PC-3 (cell line): ENCODE data around the gene AP4B1. TPM values are rescaled to one million over a fixed set of nuclear protein-coding genes. Genes with fewer than 3 reads are reported as not detected.
"Not testable (repeated sequence)": the region's sequence is repeated elsewhere in the genome, so short reads cannot be mapped to it uniquely, and the experiment has no call there.

Experiments
- ATAC-seq: fragments of 200-7000 bp; cut with Tn5 transposase; 2 replicates; pipeline ENCODE4 v1.9.1; 2020; ENCODE audit warnings: mild to moderate bottlenecking, moderate library complexity
- BruUV-seq: library from RNA; stranded (reverse); fragments of 400-500 nt; replicated peaks from 2 replicates; lab custom pipeline; 2021; lab: Mats Ljungman, UMichigan
- CTCF ChIA-PET: fragments of 300-600 bp; sonication (Branson Sonifier 250); formaldehyde crosslinking; loops from one replicate; lab custom pipeline; 2022; ENCODE audit warnings: antibody characterized with exemption; lab: Charles Lee
- POLR2A ChIA-PET: fragments of 300-600 bp; sonication (Branson Sonifier 250); formaldehyde crosslinking; loops from one replicate; lab custom pipeline; 2022; ENCODE audit warnings: antibody characterized with exemption; ENCODE audit not compliant: unreplicated experiment; lab: Charles Lee
- DNase-seq: peaks from one replicate; pipeline ENCODE4 v3.0.0-alpha.2; 2015
- H2AFZ ChIP-seq: fragments of 300-600 bp; sonication (generic); 2 replicates; pipeline ENCODE4 v1.6.0; 2016; ENCODE audit warnings: antibody characterized with exemption, low read length
- H3F3A ChIP-seq: fragments of 300-600 bp; sonication (generic); one replicate; pipeline ENCODE4 v1.6.0; 2017; ENCODE audit warnings: antibody characterized with exemption, low read length, control low read depth, mild to moderate bottlenecking; ENCODE audit not compliant: unreplicated experiment
- H3K27ac ChIP-seq: fragments of 300-600 bp; sonication (generic); 2 replicates; pipeline ENCODE4 v1.5.1; 2016; ENCODE audit warnings: mild to moderate bottlenecking, low read length
- H3K27me3 ChIP-seq: fragments of 300-600 bp; sonication (generic); 2 replicates; pipeline ENCODE4 v1.6.1; 2016; ENCODE audit warnings: low read length, mixed read lengths
- H3K36me3 ChIP-seq: fragments of 300-600 bp; sonication (generic); 2 replicates; pipeline ENCODE4 v1.6.1; 2016; ENCODE audit warnings: low read depth, mixed run types, low read length, mixed read lengths
- H3K4me1 ChIP-seq: fragments of 300-600 bp; sonication (generic); 2 replicates; pipeline ENCODE4 v1.5.1; 2016; ENCODE audit warnings: low read length; ENCODE audit not compliant: insufficient read depth
- H3K4me2 ChIP-seq: fragments of 300-600 bp; sonication (generic); 2 replicates; pipeline ENCODE4 v1.6.0; 2016; ENCODE audit warnings: low read length
- H3K4me3 ChIP-seq: fragments of 300-600 bp; sonication (generic); 2 replicates; pipeline ENCODE4 v1.5.1; 2016; ENCODE audit warnings: mild to moderate bottlenecking, low read length, mixed read lengths
- H3K79me2 ChIP-seq: fragments of 300-600 bp; sonication (generic); 2 replicates; pipeline ENCODE4 v1.6.1; 2017; ENCODE audit warnings: low read length, mixed read lengths
- H3K9ac ChIP-seq: fragments of 300-600 bp; sonication (generic); 2 replicates; pipeline ENCODE4 v1.6.0; 2016; ENCODE audit warnings: mild to moderate bottlenecking, low read length
- H3K9me2 ChIP-seq: fragments of 300-600 bp; sonication (generic); replicated peaks from 2 replicates; pipeline ENCODE4 v1.6.1; 2016; ENCODE audit warnings: mixed run types, low read length, mixed read lengths
- H3K9me3 ChIP-seq: fragments of 300-600 bp; sonication (generic); 2 replicates; pipeline ENCODE4 v1.6.1; 2016; ENCODE audit warnings: low read length, mixed read lengths
- H4K20me1 ChIP-seq: fragments of 300-600 bp; sonication (generic); 2 replicates; pipeline ENCODE4 v1.6.1; 2016; ENCODE audit warnings: low read length, mixed read lengths
- CTCF ChIP-seq: fragments of 300-600 bp; sonication (generic); conservative IDR thresholded peaks from 2 replicates; pipeline ENCODE4 v1.5.1; 2017; ENCODE audit warnings: antibody characterized with exemption, low read depth, mild to moderate bottlenecking, low read length
- EZH2 ChIP-seq: fragments of 300-600 bp; sonication (generic); IDR thresholded peaks from one replicate; pipeline ENCODE4 v1.6.1; 2017; ENCODE audit warnings: antibody characterized with exemption, mild to moderate bottlenecking, low read length; ENCODE audit not compliant: unreplicated experiment
- EZH2phosphoT487 ChIP-seq: fragments of 300-600 bp; sonication (generic); IDR thresholded peaks from 2 replicates; pipeline ENCODE4 v1.6.1; 2018; ENCODE audit warnings: mild to moderate bottlenecking, antibody characterized with exemption, low read length, borderline replicate concordance
- intact Hi-C: fragments of 100-400 bp; cut with micrococcal nuclease; formaldehyde crosslinking; loops from 2 replicates; pipeline ENCODE4 v1.9.0; 2023
- total RNA-seq: library from RNA; depleted of rRNA; stranded (reverse); fragments of >200 nt; gene quantifications from 2 replicates; pipeline ENCODE4 v1.2.3, GENCODE V29; 2014

The AP4B1 gene
- total RNA-seq, 1 experiment from 2014 or later: 15.5 TPM

- DNase-seq: no peak
- H3K9me2 ChIP-seq: no peaks in the 10 kb centered on the region
- BruUV-seq: no TSS peak
- H3K27ac ChIP-seq: no peak overlapping the region
- H3K4me3 ChIP-seq: no peak overlapping the region
- no peaks in the 10 kb centered on the region for H3K4me1 ChIP-seq
- H3K9me3 ChIP-seq: no peaks in the 10 kb centered on the region
- ChIA-PET CTCF (no interaction called here), POLR2A (no interaction called here)
- no peaks in the 10 kb centered on the region for H3F3A ChIP-seq
- H4K20me1 ChIP-seq: no peaks in the 10 kb centered on the region
- H3K36me3 ChIP-seq: no peaks in the 10 kb centered on the region
- TF ChIP-seq EZH2phosphoT487: no peak
- no peak for TF ChIP-seq EZH2
- no peak for TF ChIP-seq CTCF
- no peak overlapping the region for H3K4me2 ChIP-seq
- H3K79me2 ChIP-seq: no peaks in the 10 kb centered on the region
- ATAC-seq: no peak
- no peak overlapping the region for H2AFZ ChIP-seq
- H3K9ac ChIP-seq: no peak overlapping the region
- H3K27me3 ChIP-seq: no peaks in the 10 kb centered on the region
- intact Hi-C loops: no loop called here
These were observed 50.4 kb downstream of the AP4B1 start for GRCh38 chr1:113854234-113854633.

GRCh38 chr1:113852694-113853093 lies 51.9 kb downstream of the AP4B1 start:
- H3K79me2 ChIP-seq, H3K36me3 ChIP-seq, H4K20me1 ChIP-seq, H3K9me3 ChIP-seq, ATAC-seq, H3K9ac ChIP-seq, CTCF ChIA-PET, H3K4me3 ChIP-seq, H3K9me2 ChIP-seq, H3K27me3 ChIP-seq, BruUV-seq, DNase-seq, H2AFZ ChIP-seq, H3K4me1 ChIP-seq, POLR2A ChIA-PET, H3K4me2 ChIP-seq, H3K27ac ChIP-seq, H3F3A ChIP-seq, intact Hi-C loops: not testable (repeated sequence)

DNA sequence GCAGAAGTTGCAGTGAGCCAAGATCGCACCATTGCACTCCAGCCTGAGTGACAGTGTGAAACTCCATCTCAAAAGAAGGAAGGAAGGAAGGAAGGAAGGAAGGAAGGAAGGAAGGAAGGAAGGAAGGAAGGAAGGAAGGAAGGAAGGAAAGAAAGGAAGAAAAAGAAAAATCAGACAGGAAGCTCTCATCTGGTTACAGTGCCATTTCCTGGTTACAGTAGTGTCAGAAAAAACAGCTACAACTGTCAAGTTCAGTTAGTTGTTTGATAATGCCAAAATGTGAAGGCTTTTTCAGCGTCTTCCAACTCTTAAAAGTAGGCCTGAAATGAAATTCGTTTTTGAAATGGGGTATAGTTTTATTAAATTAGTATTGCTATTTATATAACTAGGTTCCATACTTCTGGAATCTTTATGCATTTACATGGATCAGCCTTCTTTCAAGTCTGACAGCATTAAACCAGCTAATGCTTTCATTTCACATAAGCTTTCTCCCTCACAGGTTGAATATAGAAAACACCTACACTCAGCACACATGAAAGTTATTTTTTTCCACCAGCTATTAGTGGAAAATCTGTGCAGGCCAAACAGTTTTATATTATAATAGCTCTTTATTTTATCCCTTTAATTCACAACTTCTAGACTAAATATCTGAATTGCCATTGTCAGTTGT lies 54.3 kb downstream of the AP4B1 start:
- no peaks in the 10 kb centered on the region for H4K20me1 ChIP-seq
- POLR2A ChIA-PET: no interaction called here
- DNase-seq (no peak), ATAC-seq (no peak)
- no peak overlapping the region for H3K27ac ChIP-seq
- H3K9ac ChIP-seq: no peak overlapping the region
- no peak for TF ChIP-seq EZH2
- no peak for TF ChIP-seq CTCF
- no peak for TF ChIP-seq EZH2phosphoT487
- H3K9me3 ChIP-seq: no peaks in the 10 kb centered on the region
- H3K4me1 ChIP-seq: no peaks in the 10 kb centered on the region
- intact Hi-C loops: no loop called here
- CTCF ChIA-PET: interaction anchor here (0.6 kb wide), 1 partner anchor 12 kb away, joined by 3 read pairs; no protein-coding TSS in a partner anchor
- H3K79me2 ChIP-seq: no peaks in the 10 kb centered on the region
- BruUV-seq: no TSS peak
- H3K4me2 ChIP-seq: no peak overlapping the region
- H3K27me3 ChIP-seq: no peaks in the 10 kb centered on the region
- H3K4me3 ChIP-seq: no peak overlapping the region
- H3K36me3 ChIP-seq: no peaks in the 10 kb centered on the region
- no peak overlapping the region for H2AFZ ChIP-seq
- H3K9me2 ChIP-seq: no peaks in the 10 kb centered on the region
- no peaks in the 10 kb centered on the region for H3F3A ChIP-seq
